Brain microvascular endothelial cell (primary cell): ENCODE results near the gene CCAR1.

Source experiments
- DNase-seq: peaks from one replicate; pipeline ENCODE4 v3.0.0-alpha.2; 2020
- H3K27ac ChIP-seq: fragments of 250-450 bp; sonication (Bioruptor Pico); 2 replicates; pipeline ENCODE4 v1.5.1; 2020; ENCODE audit warnings: mild to moderate bottlenecking, moderate library complexity
- H3K27me3 ChIP-seq: fragments of 250-450 bp; sonication (Bioruptor Pico); replicated peaks from 2 replicates; pipeline ENCODE4 v1.5.1; 2020; ENCODE audit warnings: mild to moderate bottlenecking
- H3K36me3 ChIP-seq: fragments of 250-450 bp; sonication (Bioruptor Pico); replicated peaks from 2 replicates; pipeline ENCODE4 v1.5.1; 2020; ENCODE audit warnings: mild to moderate bottlenecking
- H3K4me3 ChIP-seq: 2 replicates; pipeline ENCODE4 v1.5.1; 2011; ENCODE audit warnings: low read depth, mild to moderate bottlenecking, control low read depth, low read length, moderate library complexity
- CTCF ChIP-seq: IDR thresholded peaks from 2 replicates; pipeline ENCODE4 v1.5.1; 2011; ENCODE audit warnings: low read depth, mild to moderate bottlenecking, moderate library complexity, low read length, control low read depth, inconsistent platforms; ENCODE audit errors: missing control alignments
- in situ Hi-C: cut with HindIII; loops from 2 replicates; pipeline ENCODE4 v1.10.0; 2017; ENCODE audit warnings: low sequenced_read_pairs, low pct_ligation_motif_present

Gene CCAR1

GRCh38 chr10:68720793-68721672 is at the start of gene CCAR1:
Gene CCAR1 (plus strand): TSS chr10:68721239. CDS start chr10:68722505, 1,266 bp downstream.
- TF ChIP-seq CTCF: peak; percentile 1
- in situ Hi-C loops: no loop called here
- Histone ChIP-seq H3K4me3 (peak within 1 kb of the TSS; percentile 86), H3K27me3 (no peaks in the 10 kb centered on the region), H3K36me3 (peaks cover 17% of the 10 kb centered on the region), H3K27ac (peak within 1 kb of the TSS; percentile 82)
- DNase-seq: peak; percentile 97

- no peak for DNase-seq
- in situ Hi-C loops: no loop called here
- no peaks in the 10 kb centered on the region for H3K27me3 ChIP-seq
- TF ChIP-seq CTCF: no peak
- H3K36me3 ChIP-seq: peaks cover 5% of the 10 kb centered on the region
- H3K4me3 ChIP-seq: no peak overlapping the region
- no peak overlapping the region for H3K27ac ChIP-seq
These were observed 36.6 kb upstream of the CCAR1 start for GRCh38 chr10:68684413-68684812.

- no peak overlapping the region for H3K4me3 ChIP-seq
- H3K27me3 ChIP-seq: no peaks in the 10 kb centered on the region
- no peaks in the 10 kb centered on the region for H3K36me3 ChIP-seq
- in situ Hi-C loops: no loop called here
- DNase-seq: no peak
- no peak for TF ChIP-seq CTCF
- H3K27ac ChIP-seq: no peak overlapping the region
These were observed 25.0 kb upstream of the CCAR1 start for GRCh38 chr10:68696018-68696417.

- H3K4me3 ChIP-seq: no peak overlapping the region
- in situ Hi-C loops: no loop called here
- DNase-seq: no peak
- no peaks in the 10 kb centered on the region for H3K27me3 ChIP-seq
- no peak for TF ChIP-seq CTCF
- H3K27ac ChIP-seq: no peak overlapping the region
- H3K36me3 ChIP-seq: no peaks in the 10 kb centered on the region
These were observed 23.9 kb upstream of the CCAR1 start for GRCh38 chr10:68697106-68697505.

- Histone ChIP-seq H3K27me3 (no peaks in the 10 kb centered on the region), H3K36me3 (no peaks in the 10 kb centered on the region), H3K4me3 (no peak overlapping the region), H3K27ac (no peak overlapping the region)
- TF ChIP-seq CTCF: no peak
- in situ Hi-C loops: no loop called here
- no peak for DNase-seq
These were observed 20.8 kb upstream of the CCAR1 start for GRCh38 chr10:68700197-68700596.
